C4-2B (cell line): ENCODE data around the gene SLC8A1.

Experiments used
- H3K27ac ChIP-seq: fragments of 450-650 bp; 2 replicates; pipeline ENCODE4 v1.5.1; 2017
- CTCF ChIP-seq: fragments of 450-650 bp; conservative IDR thresholded peaks from 2 replicates; pipeline ENCODE4 v1.5.1; 2017; ENCODE audit warnings: mild to moderate bottlenecking
- ZFX ChIP-seq: fragments of 450-650 bp; IDR thresholded peaks from 2 replicates; pipeline ENCODE4 v1.6.1; 2017

The SLC8A1 gene

GRCh38 chr2:40458271-40458794, 6.4 kb upstream of the SLC8A1 start:
- TF ChIP-seq ZFX (no peak), CTCF (no peak)
- no peak overlapping the region for H3K27ac ChIP-seq

- no peak for TF ChIP-seq ZFX
- no peak for TF ChIP-seq CTCF
- no peak overlapping the region for H3K27ac ChIP-seq
Observed at GRCh38 chr2:40457837-40458236, 5.9 kb upstream of the SLC8A1 start.

DNA sequence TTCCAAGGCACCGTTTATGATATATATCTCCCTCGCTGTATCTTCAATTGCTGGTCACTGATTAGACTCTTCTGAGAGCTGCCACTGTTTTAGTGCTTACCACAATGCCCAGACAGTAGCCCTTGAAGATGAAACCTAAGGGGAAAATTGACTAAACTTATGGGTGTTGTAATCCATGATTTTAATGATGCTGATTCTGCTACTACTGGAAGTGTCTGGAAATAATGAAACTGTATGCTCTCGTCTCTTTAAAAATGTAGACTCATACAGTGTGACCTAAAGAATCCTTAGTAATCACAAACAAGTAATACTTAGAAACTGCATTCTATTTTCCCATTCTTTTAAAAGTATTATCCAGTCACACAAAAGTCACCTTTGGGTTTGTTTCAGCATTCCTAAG, 5.5 kb upstream of the SLC8A1 start:
- TF ChIP-seq CTCF: no peak
- no peak for TF ChIP-seq ZFX
- H3K27ac ChIP-seq: no peak overlapping the region

DNA sequence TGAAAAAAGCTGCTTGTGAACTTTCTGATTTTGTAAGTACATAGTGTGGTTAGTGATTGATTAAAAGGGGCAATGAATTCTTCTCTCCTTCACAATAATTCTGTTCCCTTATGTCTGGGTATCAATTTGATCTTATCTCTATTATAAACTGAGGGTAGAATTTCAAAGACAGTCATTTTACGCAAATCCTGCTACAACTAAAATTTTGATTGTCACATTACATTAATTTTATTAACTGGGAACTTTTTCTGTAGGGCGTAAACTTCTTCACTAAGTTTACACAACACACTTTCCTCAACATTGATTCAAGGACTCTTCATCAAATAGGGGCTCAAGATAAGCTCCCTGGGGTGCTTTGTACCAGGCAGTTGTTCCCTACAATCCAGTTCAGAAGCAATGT, 5.0 kb upstream of the SLC8A1 start:
- TF ChIP-seq ZFX: no peak
- no peak for TF ChIP-seq CTCF
- no peak overlapping the region for H3K27ac ChIP-seq

DNA sequence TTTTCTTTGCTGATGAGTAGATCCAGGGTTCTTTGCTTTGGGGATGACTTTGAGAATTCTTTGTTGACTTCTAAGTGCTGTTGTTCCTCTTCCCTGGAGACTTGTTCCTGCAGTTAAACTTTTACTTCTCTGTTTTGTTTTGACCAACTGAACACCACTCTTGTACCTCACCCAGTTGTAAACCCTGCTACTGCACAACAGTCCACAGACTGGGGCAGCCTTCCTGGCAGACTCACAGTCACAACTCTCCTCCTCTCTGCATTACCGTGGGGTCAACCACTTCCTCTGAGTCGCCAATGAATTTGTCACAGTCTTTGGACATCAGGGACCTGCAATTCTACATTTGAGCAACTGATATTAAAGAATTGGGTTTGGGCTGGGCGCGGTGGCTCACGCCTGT, 3.8 kb upstream of the SLC8A1 start:
- H3K27ac ChIP-seq: no peak overlapping the region
- TF ChIP-seq ZFX (no peak), CTCF (no peak)

- TF ChIP-seq ZFX (no peak), CTCF (no peak)
- H3K27ac ChIP-seq: no peak overlapping the region
Observed at GRCh38 chr2:40454321-40454720, 2.4 kb upstream of the SLC8A1 start.

DNA sequence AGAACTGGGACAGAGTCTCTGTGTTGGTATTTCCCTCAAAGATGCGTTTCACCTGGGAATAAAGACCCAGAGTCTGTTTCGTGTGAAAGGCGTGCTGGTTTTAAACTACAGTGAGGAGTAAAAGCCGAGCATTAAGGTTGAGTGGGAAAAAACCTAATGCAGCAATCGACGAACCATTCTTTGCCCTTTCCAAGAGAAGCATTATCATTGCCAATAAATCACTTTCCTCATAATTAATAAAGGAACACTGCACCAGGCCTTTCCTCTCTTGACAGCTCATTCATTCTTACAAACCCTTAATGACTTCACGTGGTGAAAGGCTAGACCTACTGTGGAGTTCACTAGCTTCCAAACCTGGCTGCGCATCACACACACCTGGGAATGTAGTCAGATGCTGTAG, 896 bp upstream of the SLC8A1 start:
- TF ChIP-seq CTCF: no peak
- no peak for TF ChIP-seq ZFX
- no peak overlapping the region for H3K27ac ChIP-seq
